Activated CD4-positive, alpha-beta T cell treated with anti-CD3 and anti-CD28 coated beads for 4 hours (primary cell): ENCODE measurements around the gene CDH23.

ENCODE experiments used
- DNase-seq, 2 donors: peaks; one replicate each; pipeline ENCODE4 v3.0.0-alpha.2; 2020

Gene CDH23

GRCh38 chr10:71370031-71370430, 26.7 kb upstream of the CDH23 start:
- no peak for DNase-seq

GRCh38 chr10:71371750-71372166, 25.0 kb upstream of the CDH23 start:
- no peak for DNase-seq

- DNase-seq = no peak
These were observed 23.7 kb upstream of the CDH23 start for GRCh38 chr10:71372882-71373495.

DNA sequence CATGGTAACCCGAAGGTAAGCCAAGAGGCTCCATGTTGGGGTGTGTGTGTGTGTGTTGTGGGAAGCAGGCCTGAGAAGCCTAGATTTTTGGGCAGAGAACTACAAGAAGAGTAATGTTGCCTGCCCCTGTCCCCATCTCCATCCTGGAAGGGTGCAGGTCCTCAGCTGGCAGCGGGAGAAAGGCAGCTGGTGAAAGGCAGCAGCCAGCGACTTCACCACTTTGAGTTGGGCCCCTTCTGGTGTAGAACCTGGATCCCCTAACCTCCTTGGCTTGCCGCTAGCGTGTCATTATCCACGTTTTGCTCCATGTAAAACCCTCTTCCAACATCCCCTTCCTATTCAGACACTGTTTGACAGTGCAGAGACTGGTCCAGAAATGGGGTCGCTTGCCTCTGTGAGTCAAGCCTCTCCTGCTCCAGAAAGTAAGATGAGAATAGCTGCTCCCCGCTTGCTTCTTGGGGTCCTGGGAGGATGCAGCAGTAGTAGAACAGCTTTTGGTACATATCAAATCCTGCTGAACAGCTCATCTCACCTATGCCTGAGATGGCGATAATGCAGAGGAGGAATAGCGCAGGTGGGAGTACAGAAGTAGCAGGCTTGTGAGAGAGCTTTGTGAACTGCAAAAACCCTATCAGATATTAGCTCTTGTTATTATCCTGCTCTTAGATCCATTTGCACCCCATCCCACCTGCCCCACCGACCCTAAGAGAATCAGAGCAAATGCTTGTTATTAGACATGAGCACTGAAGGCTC, 22.1 kb upstream of the CDH23 start:
- no peak for DNase-seq

DNA sequence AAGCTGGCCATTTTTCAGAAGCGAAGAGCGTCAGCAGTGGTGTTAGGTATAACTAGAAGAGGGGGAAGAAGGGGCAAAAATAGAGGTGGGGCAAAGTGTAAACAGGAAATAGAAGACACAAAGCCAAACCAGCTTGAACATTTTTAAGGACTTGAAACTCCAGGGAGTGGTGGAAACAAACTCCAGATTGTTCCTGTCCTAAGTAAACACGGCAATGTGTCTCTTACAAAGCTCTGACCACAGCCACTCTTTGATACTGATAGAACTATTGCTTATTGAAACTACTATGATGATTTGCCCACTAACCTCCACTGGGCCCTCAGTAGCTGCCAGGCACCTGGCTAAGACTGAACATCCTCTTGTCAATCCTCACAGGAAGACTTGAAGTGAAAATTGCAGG, 20.8 kb upstream of the CDH23 start:
- DNase-seq = no peak

DNA sequence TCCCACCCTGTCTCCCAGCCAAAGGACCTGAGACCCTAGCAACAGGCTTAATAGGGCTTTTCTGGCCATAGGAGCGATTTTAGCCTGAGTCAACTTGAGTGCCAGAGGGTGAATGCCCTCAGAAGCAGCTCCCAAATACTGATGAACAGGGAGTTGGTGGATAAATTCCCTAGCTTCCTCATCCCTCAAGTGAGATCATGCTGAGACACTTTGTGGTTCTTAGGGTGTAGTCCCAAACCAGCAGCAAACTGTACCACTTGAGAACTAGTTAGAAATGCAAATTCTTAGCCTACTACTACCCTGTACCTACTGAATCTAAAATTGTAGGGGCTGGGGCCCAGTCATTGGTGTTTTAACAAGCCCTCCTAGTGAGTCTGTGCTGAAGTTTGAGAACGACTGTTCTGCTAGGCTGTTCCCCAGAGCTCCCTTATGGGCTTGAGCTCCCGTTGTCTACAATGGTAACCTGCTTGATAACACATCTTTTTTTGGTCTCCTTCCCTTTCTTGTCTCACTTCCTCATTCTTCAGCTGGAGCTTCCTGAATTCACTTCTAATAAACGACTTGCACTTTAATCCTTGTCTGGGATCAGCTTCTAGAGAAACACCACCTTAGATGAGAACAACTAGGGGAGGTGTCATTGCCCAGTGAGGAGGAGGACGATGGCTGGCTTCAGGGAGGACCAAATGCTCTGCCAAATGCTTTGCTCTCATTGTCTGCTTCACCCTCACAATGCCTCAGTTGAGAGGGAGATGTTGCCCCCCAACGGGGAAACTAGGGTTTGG, 18.2 kb upstream of the CDH23 start:
- no peak for DNase-seq

DNA sequence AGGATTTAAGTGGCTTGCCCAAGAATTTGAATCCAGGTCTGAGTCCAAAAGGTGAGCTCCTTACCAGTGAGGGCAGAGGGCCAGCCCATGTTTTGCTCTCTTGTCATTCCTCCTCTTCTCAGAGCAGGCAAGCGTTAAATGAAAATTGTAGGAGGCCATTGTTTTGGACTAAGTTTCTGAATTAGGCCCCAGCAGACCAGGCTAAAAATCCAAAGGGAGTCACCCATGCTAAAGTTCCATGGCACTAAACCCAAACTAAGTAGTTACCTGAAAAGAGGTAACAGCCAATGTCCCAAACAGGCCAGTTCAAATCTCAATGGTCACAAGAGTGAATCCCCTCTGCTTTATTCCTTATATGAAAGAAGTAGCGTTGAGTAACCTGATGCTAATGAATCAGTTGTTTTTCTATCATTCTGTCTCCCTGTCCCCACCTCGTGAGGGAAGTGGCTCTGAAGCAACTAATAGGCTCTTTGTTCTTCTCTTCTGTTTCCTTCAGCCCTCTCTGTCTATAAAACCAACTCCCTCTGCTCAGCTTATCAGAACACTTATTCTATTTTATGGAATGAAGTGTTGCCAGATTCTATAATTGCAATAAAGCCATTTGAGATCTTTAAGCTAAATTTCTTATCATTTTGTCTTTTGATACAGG, 17.5 kb upstream of the CDH23 start:
- DNase-seq = no peak

DNA sequence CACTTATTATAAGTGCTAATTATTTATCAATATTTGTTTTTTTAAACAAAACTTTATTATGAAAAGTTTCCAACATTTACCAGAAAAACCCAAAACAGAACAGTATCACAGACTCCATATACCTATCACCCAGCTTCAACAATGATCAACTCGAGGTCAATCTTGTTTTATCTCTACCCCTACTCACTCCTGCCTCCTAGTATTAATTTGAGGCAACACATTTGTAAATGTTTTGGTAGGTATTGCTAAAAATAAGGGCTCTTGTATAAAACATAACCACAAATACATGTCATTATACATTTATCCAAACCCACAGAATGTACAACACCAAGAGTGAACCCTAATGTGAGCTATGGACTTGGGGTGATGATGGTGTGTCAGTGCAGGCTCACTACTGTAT, 15.9 kb upstream of the CDH23 start:
- no peak for DNase-seq

- DNase-seq = no peak
These were observed 15.1 kb upstream of the CDH23 start for GRCh38 chr10:71381611-71382010.

- DNase-seq = no peak
These were observed 14.7 kb upstream of the CDH23 start for GRCh38 chr10:71382028-71382427.

DNA sequence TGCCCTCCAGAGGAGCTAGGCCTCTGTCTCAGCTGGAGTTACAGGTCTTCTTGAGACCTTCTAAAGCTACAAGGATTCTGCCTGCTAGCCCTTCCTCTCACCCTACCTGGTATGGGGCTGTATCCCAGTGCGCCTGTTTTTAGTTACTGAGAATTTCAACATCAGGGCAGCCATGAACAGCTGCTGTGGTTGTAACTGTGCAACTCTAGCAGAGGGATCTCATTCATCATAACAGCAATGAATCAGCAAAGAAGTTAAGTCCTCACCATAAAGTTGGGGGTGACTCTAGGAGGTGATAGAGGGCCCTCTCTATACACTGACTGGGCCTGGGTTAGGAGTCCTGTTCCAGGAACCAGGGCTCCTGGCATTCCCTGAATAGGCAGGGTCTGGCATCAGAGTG, 14.0 kb upstream of the CDH23 start:
- DNase-seq = no peak

DNA sequence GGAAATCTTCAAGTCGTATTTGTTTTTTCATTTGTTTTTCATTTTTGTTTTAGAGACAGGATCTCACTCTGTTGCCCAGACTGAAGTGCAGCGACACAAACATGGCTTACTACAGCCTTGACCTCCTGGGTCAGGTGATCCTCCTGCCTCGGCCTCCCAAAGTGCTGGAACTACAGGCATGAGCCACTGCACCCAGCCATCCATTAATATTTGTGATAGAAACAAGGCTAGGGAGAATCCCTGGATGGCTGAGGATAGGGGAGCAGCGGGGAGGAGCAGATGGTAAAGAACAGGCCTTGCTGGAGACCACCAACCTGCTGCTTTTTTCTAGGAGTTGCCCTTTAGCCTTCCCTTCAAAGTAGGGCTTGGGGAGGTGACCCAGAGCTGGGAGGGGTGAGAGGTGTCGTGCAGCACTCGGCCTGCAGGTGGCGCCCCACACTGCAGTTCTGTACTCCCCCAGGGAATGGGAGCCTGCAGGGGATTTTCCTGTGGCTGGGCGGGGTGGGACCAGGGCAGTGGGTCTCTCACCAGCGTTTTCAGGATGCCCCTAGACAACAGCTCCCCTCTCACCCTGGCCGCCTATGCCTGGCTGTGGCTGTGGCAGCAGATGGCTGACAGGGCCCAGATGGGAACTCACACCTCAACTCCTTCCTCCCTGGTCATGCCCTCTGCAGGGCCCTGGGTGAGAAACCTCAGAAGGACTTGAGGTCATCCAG, 12.6 kb upstream of the CDH23 start:
- peak; percentile 55 to 70 for DNase-seq

DNA sequence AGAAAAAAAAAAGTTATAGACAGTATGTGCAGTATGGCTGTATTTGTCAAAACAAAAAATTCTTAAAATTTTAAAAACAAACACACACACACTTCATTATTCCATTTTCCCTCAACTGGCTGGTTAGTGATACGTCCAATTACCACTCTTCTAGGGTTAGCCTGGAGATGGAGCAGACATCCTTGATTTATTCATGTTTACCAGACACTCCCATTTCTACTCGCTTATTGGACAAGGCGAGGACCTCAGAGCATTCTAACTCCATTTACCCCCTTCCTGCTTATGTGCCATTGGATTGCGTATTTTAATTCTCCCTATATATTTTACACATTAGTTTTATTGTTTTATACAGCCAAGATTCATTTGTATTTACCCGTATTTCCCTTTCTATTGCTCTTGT, 8.5 kb upstream of the CDH23 start:
- no peak for DNase-seq

- DNase-seq = no peak
These were observed 8.0 kb upstream of the CDH23 start for GRCh38 chr10:71388583-71389310.

DNA sequence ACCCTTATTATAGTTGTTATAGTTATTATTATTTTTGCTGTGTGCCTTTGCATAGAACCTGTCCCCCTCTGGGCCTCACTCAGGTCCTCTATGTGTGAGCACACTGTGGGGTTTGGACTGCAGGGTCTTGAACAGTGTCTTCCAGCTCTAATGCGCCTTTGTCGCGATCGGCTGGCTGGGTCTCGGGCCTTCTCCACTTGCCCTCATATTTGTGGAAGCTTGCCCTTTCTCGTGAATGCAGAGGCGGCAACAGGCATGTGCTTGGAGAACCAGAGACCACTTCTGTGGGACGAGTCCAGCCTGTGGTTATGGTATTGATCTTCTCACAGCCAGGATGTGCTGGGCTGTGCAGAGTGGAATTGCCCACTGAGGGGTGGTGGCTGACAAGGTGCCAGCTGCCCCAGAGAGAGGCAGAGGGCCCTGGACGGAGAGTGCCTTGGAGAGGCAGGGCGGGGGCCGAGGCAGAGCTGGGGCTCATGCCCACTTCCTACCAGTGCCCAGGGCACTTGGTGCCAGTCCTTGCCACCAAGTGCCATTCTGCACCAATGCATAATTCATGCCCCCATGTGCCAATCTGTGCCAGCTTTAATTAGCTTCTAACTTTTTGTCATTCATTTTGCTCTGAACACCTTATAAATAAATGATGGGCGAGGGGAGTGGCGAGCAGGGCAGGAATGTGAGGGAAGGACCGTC, 6.8 kb upstream of the CDH23 start:
- DNase-seq = no peak

GRCh38 chr10:71390461-71390835, 6.3 kb upstream of the CDH23 start:
- no peak for DNase-seq

GRCh38 chr10:71390921-71391690, 5.6 kb upstream of the CDH23 start:
- no peak for DNase-seq

GRCh38 chr10:71391701-71392100, 5.0 kb upstream of the CDH23 start:
- DNase-seq = no peak

- no peak for DNase-seq
These were observed 4.4 kb upstream of the CDH23 start for GRCh38 chr10:71392292-71392691.
